Uterus (tissue), 2 donors: Measurements from ENCODE around the gene XPNPEP3.

ENCODE experiments used
- CTCF ChIP-seq, 4 experiments: fragments of 200-600 bp in 2 of 4; fragments of 450-650 bp in 2 of 4; sonication (generic) in 2 of 4; IDR thresholded peaks; one replicate each; pipeline ENCODE4 v1.5.1; 2016 to 2019; ENCODE audit warnings: antibody characterized with exemption in 4 of 4, mild to moderate bottlenecking in 2 of 4, moderate library complexity in 1 of 4
- POLR2A ChIP-seq, 2 donors: fragments of 450-650 bp; IDR thresholded peaks; one replicate each; pipeline ENCODE4 v1.6.1; 2016; ENCODE audit warnings: antibody characterized with exemption in 2 of 2, mild to moderate bottlenecking in 1 of 2, moderate library complexity in 1 of 2

- TF ChIP-seq POLR2A (IDR thresholded peaks at IDR 0.05) (no peak), CTCF (IDR thresholded peaks at IDR 0.05) (no peak)
These were observed 37.5 kb downstream of the XPNPEP3 start for GRCh38 chr22:40894417-40894816.
